22Rv1 (cell line): ENCODE results near the gene CLIC5.

Experiments used
- ZFX ChIP-seq: fragments of 450-650 bp; IDR thresholded peaks from 2 replicates; pipeline ENCODE4 v1.6.1; 2017; ENCODE audit warnings: antibody characterized with exemption, borderline replicate concordance
- TF ChIP-seq, protein P1 (sequence below): fragments of 450-650 bp; IDR thresholded peaks from 2 replicates; pipeline ENCODE4 v1.5.1; 2017; ENCODE audit warnings: mild to moderate bottlenecking

DNA sequence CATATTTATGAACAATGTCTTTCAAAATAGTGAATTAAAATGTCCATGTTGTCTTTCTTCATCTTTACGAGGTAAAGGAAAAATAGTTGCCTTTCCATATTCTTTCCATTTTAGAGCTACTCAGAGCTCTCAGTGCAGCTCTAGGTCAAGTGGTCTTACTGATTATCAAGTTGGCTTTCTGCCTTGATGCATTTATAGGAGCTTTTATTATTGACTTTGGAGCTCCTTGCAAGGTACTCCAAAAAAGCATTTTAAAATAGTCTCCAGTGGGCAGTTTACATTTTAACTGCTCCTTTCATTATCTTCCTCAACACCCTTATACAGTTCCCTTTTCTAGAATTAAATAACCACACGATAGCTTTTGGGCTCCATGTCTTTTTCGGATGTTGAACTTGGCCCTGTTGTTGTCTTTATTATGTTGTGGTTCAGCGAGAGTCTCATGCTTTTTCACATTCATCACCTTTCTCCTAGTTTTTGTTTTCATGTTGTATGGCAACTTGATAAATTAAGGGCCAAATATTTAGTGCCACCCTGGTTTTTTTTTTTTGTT lies 122.9 kb downstream of the CLIC5 start:
- TF ChIP-seq, protein P1, sequence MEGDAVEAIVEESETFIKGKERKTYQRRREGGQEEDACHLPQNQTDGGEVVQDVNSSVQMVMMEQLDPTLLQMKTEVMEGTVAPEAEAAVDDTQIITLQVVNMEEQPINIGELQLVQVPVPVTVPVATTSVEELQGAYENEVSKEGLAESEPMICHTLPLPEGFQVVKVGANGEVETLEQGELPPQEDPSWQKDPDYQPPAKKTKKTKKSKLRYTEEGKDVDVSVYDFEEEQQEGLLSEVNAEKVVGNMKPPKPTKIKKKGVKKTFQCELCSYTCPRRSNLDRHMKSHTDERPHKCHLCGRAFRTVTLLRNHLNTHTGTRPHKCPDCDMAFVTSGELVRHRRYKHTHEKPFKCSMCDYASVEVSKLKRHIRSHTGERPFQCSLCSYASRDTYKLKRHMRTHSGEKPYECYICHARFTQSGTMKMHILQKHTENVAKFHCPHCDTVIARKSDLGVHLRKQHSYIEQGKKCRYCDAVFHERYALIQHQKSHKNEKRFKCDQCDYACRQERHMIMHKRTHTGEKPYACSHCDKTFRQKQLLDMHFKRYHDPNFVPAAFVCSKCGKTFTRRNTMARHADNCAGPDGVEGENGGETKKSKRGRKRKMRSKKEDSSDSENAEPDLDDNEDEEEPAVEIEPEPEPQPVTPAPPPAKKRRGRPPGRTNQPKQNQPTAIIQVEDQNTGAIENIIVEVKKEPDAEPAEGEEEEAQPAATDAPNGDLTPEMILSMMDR, result no peak
- no peak for TF ChIP-seq ZFX
